NAMALWA (cell line): ENCODE data around the gene PCNX1.

Experiments
- DNase-seq: peaks from one replicate; pipeline ENCODE4 v3.0.0-alpha.2; 2015; ENCODE audit warnings: low spot score

PCNX1 gene

DNA sequence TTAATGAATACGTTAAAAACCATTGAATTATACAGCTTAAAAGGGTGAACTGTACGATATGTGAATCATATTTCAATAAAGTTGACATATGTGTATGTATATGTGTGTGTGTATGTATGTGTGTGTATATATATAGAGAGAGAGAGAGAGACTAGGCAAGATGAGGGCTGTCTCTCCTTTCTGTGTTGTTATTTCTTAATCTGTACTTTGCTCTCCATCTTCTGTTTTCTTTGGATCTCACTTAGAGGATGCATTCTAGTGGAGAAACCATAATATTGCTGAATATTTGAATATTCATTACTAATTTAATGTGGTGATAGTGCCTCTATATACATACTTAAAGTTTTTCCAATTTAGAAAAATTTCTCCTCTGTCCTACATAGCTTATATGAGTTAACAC is 50.5 kb downstream of the PCNX1 start:
- DNase-seq, result no peak

GRCh38 chr14:70962935-70963334 is 55.7 kb downstream of the PCNX1 start:
- DNase-seq, result no peak

- DNase-seq, result no peak
Observed at GRCh38 chr14:70964492-70964891, 57.2 kb downstream of the PCNX1 start.

DNA sequence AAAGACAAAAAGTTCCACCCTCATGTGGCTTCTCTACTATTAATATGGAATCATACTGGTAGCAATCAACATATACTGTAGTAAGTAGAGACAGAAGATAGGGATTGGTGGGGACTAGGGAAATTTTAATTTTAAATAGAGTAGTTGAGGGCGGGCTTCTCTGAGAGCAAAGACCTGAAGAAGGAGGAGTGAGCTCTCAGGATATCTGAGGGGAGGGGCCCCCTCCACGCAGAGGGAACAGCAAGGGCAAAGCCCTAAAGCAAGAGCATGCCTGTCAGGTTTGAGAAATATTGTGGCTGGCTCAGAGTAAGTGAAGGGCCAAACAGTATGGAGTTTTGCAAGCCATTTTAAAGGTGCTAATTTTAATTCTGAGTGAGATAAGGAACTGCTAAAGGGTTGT is 64.3 kb downstream of the PCNX1 start:
- DNase-seq, result no peak

GRCh38 chr14:70972107-70972976 is 65.1 kb downstream of the PCNX1 start:
- peak; percentile 75 for DNase-seq

DNA sequence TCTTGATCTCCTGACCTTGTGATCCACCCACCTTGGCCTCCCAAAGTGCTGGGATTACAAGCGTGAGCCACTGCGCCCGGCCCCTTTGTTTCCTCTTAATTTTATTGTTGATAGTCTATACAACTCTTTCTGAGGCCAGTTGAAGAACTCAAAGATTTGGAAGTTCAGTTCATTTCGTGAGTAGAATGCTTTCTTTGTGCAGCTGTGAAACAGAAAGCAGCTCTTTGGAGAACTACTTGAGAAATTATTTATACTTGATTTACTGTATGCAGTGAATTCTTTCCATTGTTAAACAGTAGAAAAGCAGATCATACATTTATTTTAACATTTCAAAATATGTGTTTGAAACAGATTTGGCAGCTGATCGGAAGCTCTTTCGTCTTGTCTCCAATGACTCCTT is 69.3 kb downstream of the PCNX1 start:
- DNase-seq, result no peak

DNA sequence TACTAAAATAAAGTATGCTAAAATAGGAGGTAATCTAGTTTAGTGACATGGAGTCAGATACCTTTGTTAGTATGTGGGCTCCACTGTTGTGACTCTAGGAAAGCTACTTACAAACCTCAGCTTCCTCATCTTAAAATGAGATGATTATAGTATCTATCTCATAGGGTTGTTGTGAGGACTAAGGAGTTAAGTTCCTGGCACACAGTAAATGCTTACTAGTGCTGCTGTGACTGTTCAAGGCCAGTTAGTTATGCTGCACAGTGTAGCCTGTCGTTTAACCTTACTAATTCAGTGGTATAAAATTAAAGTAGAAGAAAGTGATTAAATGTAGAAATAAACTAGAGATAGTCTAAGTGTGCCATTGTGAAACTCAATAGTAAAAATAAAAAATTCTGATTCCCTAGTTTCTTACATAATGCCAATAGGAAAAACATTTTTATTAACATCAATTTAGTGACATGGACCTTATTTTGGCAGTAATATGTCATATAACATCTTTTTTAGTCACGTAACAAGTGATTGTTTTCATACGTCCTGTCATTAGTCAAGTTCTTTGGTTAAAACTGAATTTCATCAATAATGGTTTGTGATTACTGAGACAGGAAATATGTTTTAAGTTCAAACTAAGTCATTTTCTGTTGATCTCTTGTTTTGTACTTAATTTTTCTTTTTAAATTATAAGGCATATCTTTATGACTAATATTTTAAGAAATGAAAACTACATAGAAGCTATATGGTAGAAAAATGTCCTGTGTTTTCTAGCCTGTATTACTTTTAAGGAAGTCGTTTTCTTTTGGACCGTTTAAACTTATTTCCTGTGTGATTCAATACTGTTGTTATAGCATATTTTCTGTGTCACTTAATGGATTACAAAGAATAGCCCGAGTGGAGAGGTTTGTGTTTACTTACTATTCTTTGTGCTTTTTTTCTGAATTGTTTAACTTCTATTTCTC is 74.0 kb downstream of the PCNX1 start:
- DNase-seq, result no peak

DNA sequence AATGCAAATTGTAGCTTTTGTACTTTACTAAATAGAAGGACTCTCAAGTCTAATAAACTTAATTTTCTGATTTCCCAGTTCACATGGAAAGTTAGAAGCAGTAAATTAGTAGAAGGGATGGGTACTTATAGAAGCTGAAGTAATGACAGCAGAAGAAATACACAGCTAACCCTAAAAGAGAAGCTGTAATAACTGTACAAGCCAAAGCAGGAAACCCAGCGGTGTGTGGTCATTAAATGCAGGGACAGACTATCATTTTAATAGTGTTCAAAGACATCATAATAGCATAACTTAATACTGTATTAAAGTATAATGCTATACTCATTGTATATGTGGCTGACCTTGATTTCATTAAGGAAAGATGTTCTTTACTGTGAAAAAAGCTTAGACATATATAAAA is 74.9 kb downstream of the PCNX1 start:
- no peak for DNase-seq

- DNase-seq, result no peak
Observed at GRCh38 chr14:70987041-70987440, 79.8 kb downstream of the PCNX1 start.

DNA sequence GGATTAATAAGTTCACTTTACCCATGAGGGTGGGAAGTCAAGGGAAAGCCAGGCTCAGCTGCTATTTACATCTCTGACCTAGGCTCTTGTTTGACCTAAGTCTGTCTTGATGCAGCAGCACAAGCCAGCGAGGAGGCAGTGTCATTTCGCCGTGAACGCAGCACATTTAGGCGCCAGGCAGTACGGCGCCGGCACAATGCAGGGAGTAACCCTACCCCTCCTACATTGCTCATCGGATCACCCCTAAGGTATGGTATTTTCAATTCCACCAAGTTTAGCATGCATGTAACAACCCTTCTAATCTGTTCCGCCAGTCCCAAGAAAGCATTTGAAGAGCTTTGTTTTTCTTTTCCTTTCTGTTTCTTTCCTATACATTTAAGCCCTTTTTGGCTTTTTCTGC is 81.2 kb downstream of the PCNX1 start:
- DNase-seq, result no peak

DNA sequence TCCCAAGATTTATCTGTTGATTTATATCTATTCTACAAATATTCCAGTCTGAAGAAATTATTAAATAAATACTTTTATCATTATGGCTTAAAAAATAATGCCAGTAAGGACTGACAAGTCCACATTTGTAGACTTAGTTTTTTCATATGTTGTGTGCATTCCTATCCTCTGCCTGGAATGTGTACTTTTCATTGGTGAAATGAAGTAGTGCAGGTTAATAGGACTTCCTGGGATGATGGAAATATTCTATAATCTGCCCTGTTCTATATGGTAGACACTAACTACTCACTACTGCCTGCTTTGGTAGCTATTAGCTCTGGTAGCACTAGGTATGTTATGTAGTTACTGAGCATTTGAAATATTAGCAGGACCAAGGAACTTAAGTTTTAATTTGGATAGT is 86.7 kb downstream of the PCNX1 start:
- DNase-seq, result no peak

DNA sequence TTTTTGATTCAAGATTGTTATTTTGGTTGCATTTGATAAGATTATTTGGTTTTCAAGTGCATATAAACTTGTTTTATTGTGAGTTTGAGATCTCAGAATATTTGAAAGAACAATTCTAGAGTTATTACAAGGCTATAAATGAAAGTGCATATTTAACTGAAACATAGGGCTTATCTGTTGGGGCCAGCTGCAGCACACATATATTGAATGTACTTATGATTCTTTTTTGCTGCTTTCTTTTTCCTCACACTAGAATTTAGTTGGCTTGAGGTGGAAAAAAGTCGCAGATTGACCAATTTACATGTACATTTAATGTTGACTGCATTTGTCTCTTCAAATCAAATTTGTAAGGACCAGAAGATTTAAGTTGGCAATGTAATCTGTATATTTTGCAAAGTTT is 88.0 kb downstream of the PCNX1 start:
- no peak for DNase-seq

DNA sequence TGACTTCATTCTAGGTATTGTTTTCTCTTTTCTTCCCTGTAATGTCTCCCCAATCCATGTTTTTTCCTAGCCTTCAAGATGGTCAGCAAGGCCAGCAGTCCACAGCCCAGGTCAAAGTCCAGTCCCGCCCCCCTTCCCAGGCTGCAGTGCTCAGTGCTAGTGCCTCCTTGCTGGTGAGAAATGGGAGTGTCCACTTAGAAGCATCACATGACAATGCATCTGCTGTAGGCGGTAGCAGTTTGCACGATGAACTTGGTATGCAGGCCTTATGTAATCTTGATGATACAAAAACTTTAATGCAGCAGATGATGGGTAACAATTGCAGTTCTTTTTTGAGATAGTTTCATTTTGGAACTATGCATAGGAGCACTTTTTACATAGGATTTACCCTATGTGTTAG is 88.4 kb downstream of the PCNX1 start:
- no peak for DNase-seq

GRCh38 chr14:70999117-70999516 is 91.9 kb downstream of the PCNX1 start:
- DNase-seq, result no peak

GRCh38 chr14:71000091-71000490 is 92.8 kb downstream of the PCNX1 start:
- no peak for DNase-seq

GRCh38 chr14:71001742-71002141 is 94.5 kb downstream of the PCNX1 start:
- DNase-seq, result no peak

- no peak for DNase-seq
Observed at GRCh38 chr14:71003156-71003555, 95.9 kb downstream of the PCNX1 start.

DNA sequence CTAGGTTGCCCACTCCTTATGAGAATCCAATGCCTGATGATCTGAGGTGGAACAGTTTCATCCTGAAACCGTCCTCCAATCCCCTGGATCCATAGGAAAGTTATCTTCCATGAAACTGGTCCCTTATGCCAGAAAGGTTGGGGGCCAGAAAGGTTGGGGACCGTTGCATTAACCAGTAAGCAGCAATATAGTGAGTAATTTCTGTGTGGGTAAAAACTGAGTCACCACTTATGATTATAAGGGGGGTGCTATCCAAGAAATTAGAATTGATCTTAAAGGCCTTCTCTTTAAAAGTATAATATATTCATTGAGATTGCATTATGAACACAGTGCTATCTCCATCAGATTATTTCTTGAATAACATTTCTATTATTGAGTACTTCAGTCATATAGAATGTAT is 97.2 kb downstream of the PCNX1 start:
- DNase-seq, result no peak

DNA sequence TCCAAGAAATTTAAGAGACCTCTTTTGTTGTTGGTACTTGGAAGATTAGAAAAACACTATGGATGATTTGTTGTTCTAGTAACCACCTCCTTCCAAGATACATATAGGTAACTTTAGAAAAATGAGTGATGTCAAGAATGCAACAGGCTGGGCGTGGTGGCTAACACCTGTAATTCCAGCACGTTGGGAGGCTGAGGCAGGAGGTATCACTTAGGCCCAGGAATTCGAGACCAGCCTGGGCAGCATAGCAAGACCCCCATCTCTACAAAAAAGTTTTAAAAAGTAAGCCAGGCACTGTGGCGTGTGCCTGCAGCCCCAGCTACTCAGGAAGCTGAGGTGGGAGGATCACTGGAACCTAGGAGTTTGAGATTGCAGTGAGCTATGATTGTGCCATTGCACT is 97.8 kb downstream of the PCNX1 start:
- DNase-seq, result no peak

- DNase-seq, result no peak
Observed at GRCh38 chr14:71006200-71006563, 98.9 kb downstream of the PCNX1 start.

- DNase-seq, result no peak
Observed at GRCh38 chr14:71011479-71011878, 104.2 kb downstream of the PCNX1 start.

GRCh38 chr14:71012888-71013287 is 105.6 kb downstream of the PCNX1 start:
- DNase-seq, result no peak

DNA sequence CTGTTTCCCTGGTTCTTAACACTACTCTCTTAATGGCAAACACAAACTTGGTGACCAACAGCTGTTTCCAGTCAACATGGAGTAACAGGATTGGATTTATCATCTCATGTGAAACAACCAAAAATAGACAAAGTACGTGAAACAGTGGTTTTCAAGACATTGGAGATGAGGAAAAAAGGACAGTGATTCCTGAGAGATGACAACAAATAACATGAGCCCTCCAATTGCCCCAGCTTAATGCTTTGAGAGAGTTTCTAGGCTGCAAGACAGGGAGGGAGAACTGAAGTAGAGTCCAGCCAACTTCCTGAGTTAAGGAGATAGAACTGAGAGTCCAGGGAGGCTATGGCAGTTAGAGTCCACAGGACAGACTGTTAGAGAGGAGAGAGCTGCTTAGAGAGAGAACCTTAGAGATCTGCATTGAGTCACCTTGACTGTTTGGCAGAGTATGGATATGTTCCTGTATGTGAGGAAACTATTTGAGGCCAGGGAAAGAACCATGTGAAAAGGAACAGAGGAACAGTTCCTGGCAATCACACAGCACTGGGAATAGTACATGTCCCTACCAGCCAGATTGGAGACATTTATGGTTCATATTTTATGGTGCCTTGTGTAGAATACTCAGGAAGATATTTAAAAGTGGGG is 106.4 kb downstream of the PCNX1 start:
- no peak for DNase-seq
